Astrocyte of the cerebellum (primary cell): ENCODE data around the gene PAFAH1B1.
"Not testable (repeated sequence)": the region's sequence is repeated elsewhere in the genome, so short reads cannot be mapped to it uniquely, and the experiment has no call there.

Experiments
- DNase-seq: peaks from one replicate; pipeline ENCODE4 v3.0.0-alpha.2; 2011; ENCODE audit warnings: low read depth
- H3K4me3 ChIP-seq: 2 replicates; pipeline ENCODE4 v1.5.1; 2011; ENCODE audit warnings: mild to moderate bottlenecking, low read depth, low read length, moderate library complexity
- in situ Hi-C: cut with HindIII; loops from 2 replicates; pipeline ENCODE4 v1.10.0; 2017; ENCODE audit warnings: low sequenced_read_pairs
- TF ChIP-seq, protein P1 (sequence below): IDR thresholded peaks from 2 replicates; pipeline ENCODE4 v1.5.1; 2012; ENCODE audit warnings: low read length, low read depth, moderate library complexity, mild to moderate bottlenecking; ENCODE audit errors: missing control alignments

PAFAH1B1 gene

DNA sequence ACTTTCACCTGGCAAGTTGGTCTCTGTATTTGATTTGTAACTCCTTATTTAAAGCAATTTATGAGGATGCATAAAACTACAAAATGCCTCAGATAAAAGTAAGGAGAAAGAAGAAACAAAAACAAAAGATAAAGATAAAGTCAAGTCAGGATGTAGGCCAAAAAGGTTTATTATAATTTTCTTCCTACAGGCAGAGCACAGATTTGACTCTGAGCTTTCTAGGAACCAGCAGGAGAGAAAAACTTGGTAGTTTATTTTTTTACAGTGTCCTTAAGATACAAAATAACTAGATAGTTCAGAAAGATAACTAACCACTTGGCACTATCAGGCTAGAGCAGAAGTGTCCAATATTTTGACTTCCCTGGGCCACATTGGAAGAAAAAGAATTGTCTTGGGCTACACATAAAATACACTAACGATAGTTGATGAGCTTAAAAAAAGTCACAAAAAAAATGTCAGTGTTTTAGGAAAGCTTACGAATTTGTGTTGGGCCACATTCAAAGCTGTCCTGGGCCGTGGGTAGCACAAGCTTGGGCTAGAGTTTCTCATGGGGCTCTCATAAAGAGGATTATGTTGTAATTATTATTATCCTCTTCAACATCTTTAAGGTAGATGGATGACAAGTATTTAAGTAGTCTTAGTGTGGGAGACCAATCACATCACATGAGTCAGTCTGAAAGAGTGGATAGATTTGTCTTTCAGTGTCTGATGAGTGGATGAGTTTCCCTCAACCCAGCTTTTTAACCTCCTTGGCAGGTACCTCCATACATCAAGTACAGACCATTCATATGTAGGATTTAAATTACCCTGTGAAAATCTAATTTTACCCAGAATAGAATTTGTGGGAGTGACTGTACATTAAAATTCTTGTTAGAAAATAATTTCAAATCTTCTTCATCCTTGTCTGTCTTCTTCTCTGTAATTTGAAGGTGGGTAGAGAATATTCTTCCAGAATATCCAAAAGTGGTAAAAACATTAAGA, 17.0 kb downstream of the PAFAH1B1 start:
- H3K4me3 ChIP-seq: no peak overlapping the region
- TF ChIP-seq, protein P1, sequence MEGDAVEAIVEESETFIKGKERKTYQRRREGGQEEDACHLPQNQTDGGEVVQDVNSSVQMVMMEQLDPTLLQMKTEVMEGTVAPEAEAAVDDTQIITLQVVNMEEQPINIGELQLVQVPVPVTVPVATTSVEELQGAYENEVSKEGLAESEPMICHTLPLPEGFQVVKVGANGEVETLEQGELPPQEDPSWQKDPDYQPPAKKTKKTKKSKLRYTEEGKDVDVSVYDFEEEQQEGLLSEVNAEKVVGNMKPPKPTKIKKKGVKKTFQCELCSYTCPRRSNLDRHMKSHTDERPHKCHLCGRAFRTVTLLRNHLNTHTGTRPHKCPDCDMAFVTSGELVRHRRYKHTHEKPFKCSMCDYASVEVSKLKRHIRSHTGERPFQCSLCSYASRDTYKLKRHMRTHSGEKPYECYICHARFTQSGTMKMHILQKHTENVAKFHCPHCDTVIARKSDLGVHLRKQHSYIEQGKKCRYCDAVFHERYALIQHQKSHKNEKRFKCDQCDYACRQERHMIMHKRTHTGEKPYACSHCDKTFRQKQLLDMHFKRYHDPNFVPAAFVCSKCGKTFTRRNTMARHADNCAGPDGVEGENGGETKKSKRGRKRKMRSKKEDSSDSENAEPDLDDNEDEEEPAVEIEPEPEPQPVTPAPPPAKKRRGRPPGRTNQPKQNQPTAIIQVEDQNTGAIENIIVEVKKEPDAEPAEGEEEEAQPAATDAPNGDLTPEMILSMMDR: no peak
- DNase-seq: no peak
- in situ Hi-C loops: loop anchor here (25.0 kb wide), 1 partner anchor 123 kb away; no protein-coding TSS in a partner anchor

GRCh38 chr17:2611627-2612026, 18.2 kb downstream of the PAFAH1B1 start:
- TF ChIP-seq, protein P1: no peak
- no peak overlapping the region for H3K4me3 ChIP-seq
- in situ Hi-C loops: loop anchor here (25.0 kb wide), 1 partner anchor 124 kb away; no protein-coding TSS in a partner anchor
- no peak for DNase-seq

- in situ Hi-C loops: loop anchor here (25.0 kb wide), 1 partner anchor 125 kb away; no protein-coding TSS in a partner anchor
- DNase-seq: no peak
- no peak overlapping the region for H3K4me3 ChIP-seq
- TF ChIP-seq, protein P1: no peak
These were observed 19.2 kb downstream of the PAFAH1B1 start for GRCh38 chr17:2612630-2613029.

DNA sequence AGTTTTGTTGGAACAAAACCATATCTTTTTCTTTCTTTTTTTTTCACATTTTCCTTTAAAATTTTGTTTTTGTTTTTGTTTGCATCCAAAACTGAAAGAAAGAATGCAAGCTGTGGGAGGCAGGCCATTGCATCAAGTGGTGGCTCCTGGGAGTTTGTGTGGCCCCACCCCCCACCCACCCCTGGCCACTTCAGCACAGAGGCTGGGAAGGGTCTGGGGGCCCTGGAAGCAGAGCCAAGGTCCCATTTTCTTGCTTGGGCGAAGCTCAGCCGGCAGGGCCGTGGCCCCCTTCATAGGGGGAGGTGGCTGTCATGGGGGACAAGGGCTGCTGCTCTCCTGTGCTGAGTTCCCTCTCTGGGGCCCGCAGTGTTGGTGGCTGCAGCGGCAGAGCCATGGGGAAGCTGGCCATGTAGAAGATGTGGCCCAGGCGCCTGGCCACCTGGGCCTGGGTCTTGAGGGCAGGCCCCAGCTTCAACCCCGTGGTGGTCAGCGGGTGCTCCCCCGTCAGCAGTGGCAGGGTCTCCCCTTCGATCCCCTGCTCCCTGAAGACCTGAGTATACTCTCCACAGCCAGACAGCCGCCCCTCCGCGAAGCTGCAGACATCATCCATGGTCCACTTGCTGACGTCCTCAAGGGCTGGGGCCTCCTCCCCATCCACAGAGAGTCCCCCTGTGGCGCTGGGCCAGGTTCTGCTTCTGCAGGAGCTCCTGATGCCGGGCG, 19.8 kb downstream of the PAFAH1B1 start:
- in situ Hi-C loops: loop anchor here (25.0 kb wide), 1 partner anchor 126 kb away; no protein-coding TSS in a partner anchor
- no peak for DNase-seq

GRCh38 chr17:2615882-2616281, 22.4 kb downstream of the PAFAH1B1 start:
- in situ Hi-C loops: loop anchor here (25.0 kb wide), 1 partner anchor 129 kb away; no protein-coding TSS in a partner anchor
- TF ChIP-seq, protein P1: no peak
- no peak overlapping the region for H3K4me3 ChIP-seq
- DNase-seq: no peak

More for the DNA sequence above, 19.8 kb downstream of the PAFAH1B1 start:
- TF ChIP-seq, protein P1: no peak
- no peak overlapping the region for H3K4me3 ChIP-seq

DNA sequence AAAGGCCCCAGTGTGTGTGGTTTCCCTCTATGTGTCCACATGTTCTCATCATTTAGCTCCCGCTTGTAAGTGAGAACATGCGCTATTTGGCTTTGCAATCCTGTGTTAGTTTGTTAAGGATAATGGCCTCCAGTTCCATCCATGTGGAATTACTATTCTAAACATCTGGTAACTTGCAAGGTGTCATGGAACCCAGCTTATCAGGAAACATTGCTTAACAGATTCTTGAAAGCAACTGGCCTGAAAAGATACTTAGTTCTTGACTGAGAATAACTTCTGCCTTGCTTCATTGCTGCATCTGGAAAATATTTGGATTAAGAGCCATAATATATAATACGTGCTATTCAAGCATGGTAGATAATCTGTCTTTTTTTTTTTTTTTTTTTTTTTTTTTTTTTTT, 27.8 kb downstream of the PAFAH1B1 start:
- DNase-seq: no peak
- in situ Hi-C loops: loop anchor here (25.0 kb wide), 1 partner anchor 134 kb away; no protein-coding TSS in a partner anchor
- H3K4me3 ChIP-seq: no peak overlapping the region
- TF ChIP-seq, protein P1: no peak

- not testable (repeated sequence) for H3K4me3 ChIP-seq, DNase-seq
- in situ Hi-C loops: loop anchor here (25.0 kb wide), 1 partner anchor 135 kb away; no protein-coding TSS in a partner anchor
These were observed 28.5 kb downstream of the PAFAH1B1 start for GRCh38 chr17:2621951-2622405.

DNA sequence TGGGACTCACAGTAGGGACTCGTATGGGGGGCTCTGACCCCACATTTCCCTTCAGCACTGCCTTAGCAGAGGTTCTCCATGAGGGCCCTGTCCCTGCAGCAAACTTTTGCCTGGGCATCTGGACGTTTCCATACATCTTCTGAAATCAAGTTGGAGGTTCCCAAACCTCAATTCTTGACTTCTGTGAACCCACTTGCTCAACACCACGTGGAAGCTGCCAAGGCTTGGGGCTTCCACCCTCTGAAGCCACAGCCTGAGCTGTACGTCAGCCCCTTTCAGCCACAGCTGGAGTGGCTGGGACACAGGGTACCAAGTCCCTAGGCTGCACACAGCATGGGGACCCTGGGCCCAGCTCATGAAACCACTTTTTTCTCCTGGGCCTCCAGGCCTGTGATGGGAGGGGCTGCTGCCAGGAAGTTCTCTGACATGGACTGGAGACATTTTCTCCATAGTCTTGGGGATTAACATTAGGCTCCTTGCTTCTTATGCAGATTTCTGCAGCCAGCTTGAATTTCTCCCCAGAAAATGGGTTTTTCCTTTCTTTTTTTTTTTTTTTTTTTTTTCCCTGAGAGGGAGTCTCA, 29.4 kb downstream of the PAFAH1B1 start:
- in situ Hi-C loops: loop anchor here (25.0 kb wide), 1 partner anchor 136 kb away; no protein-coding TSS in a partner anchor
- H3K4me3 ChIP-seq, DNase-seq: not testable (repeated sequence)
